Measurements from ENCODE around the gene NEK1. TPM values are rescaled to one million over a fixed set of nuclear protein-coding genes. Genes with fewer than 3 reads are reported as not detected.

Gene NEK1
- total and polyA plus RNA-seq, 2 experiments from 2014 or later, result 9.3 to 19.5 TPM

DNA sequence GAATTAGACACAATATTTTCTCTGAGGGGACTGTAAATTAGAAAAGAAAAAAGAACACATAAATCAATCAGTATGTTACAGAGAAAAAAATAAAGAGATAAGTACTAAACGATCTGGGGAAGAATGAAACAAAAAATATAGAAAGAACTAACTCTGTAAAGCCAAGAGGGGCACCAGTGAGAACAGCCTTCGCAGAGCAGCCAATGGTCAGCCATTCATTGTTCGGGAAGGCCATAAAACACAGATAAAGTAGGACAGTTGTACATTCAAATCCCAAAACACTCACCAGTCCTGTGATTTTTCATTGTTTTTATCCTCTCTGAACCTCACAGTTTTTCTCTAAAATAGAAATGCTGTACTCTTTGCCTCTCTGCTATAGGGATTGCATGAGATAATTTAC is 127.9 kb downstream of the NEK1 start:
- Histone ChIP-seq H3K27ac (ENCODE audit: low read depth) (no peak overlapping the region), H3K9me2 (ENCODE audit: insufficient read depth) (no peaks in the 10 kb centered on the region), H3K4me3 (no peak overlapping the region), H3K4me1 (ENCODE audit: insufficient read depth) (no peaks in the 10 kb centered on the region), H4K20me1 (replicated peaks; ENCODE audit: insufficient read depth) (no peaks in the 10 kb centered on the region), H3K79me2 (replicated peaks; ENCODE audit: insufficient read depth) (no peaks in the 10 kb centered on the region), H2AFZ (no peak overlapping the region), H3F3A (replicated peaks; ENCODE audit: low read depth) (no peaks in the 10 kb centered on the region), H3K36me3 (ENCODE audit: insufficient read depth) (no peaks in the 10 kb centered on the region), H3K27me3 (ENCODE audit: insufficient read depth) (no peaks in the 10 kb centered on the region), H3K4me2 (no peak overlapping the region)
- Mint-ChIP-seq H3K9me3 (no peaks in the 10 kb centered on the region; the same call in 2 of the 3 replicates), H3K4me1 (no peaks in the 10 kb centered on the region), H3K4me3 (no peak overlapping the region), H3K27me3 (ENCODE audit: insufficient read depth, low read depth, poor library complexity) (no peaks in the 10 kb centered on the region), H3K36me3 (ENCODE audit: low read depth) (peaks cover 13% of the 10 kb centered on the region; the same call in 2 of the 3 replicates), H3K27ac (no peak overlapping the region)
- no peak for ATAC-seq
- DNase-seq (ENCODE audit: low spot score), result peak; percentile 7
- TF ChIP-seq, protein P1, sequence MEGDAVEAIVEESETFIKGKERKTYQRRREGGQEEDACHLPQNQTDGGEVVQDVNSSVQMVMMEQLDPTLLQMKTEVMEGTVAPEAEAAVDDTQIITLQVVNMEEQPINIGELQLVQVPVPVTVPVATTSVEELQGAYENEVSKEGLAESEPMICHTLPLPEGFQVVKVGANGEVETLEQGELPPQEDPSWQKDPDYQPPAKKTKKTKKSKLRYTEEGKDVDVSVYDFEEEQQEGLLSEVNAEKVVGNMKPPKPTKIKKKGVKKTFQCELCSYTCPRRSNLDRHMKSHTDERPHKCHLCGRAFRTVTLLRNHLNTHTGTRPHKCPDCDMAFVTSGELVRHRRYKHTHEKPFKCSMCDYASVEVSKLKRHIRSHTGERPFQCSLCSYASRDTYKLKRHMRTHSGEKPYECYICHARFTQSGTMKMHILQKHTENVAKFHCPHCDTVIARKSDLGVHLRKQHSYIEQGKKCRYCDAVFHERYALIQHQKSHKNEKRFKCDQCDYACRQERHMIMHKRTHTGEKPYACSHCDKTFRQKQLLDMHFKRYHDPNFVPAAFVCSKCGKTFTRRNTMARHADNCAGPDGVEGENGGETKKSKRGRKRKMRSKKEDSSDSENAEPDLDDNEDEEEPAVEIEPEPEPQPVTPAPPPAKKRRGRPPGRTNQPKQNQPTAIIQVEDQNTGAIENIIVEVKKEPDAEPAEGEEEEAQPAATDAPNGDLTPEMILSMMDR (conservative IDR thresholded peaks at IDR 0.05; ENCODE audit: low read depth in 2 of 2), result no peak
- no peak for TF ChIP-seq EZH2phosphoT487 (IDR thresholded peaks at IDR 0.05; ENCODE audit: unreplicated experiment)
- no peak for TF ChIP-seq NANOG (IDR thresholded peaks at IDR 0.05; ENCODE audit: borderline replicate concordance)

DNA sequence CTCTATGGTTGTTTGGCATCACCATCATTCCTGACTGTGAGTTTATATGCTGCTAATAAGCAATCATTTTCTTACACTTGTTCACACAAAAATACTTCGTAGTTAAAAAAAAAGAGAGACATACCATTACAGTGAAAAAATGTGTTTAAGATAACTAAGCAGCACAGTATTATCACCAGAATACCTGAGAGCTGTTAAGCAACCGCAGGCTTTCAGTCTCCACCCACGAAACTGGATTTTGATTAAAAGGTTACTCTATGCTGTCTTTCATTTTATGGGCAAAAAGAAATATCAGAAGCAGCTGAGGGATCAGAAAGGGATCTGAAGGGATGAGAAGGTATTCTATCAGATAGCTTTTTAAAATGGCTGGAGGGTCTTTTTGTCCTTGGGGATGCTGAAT is 148.3 kb downstream of the NEK1 start:
- H3F3A ChIP-seq (replicated peaks; ENCODE audit: low read depth), result no peaks in the 10 kb centered on the region
- Mint-ChIP-seq H3K4me3 (no peak overlapping the region), H3K36me3 (ENCODE audit: low read depth) (peaks cover 9% of the 10 kb centered on the region; the same call in 2 of the 3 replicates), H3K27me3 (ENCODE audit: insufficient read depth, low read depth, poor library complexity) (peaks cover 7% of the 10 kb centered on the region), H3K27ac (no peak overlapping the region), H3K9me3 (no peaks in the 10 kb centered on the region), H3K4me1 (no peaks in the 10 kb centered on the region)
- H3K4me3 ChIP-seq, result no peak overlapping the region
- H3K27ac ChIP-seq (ENCODE audit: low read depth), result no peak overlapping the region
- H3K9me2 ChIP-seq (ENCODE audit: insufficient read depth), result no peaks in the 10 kb centered on the region
- DNase-seq (ENCODE audit: low spot score) (no peak), ATAC-seq (no peak)
- no peak overlapping the region for H2AFZ ChIP-seq
- no peaks in the 10 kb centered on the region for H4K20me1 ChIP-seq (replicated peaks; ENCODE audit: insufficient read depth)
- H3K79me2 ChIP-seq (replicated peaks; ENCODE audit: insufficient read depth), result no peaks in the 10 kb centered on the region
- no peaks in the 10 kb centered on the region for H3K36me3 ChIP-seq (ENCODE audit: insufficient read depth)
- no peaks in the 10 kb centered on the region for H3K27me3 ChIP-seq (ENCODE audit: insufficient read depth)
- no peak overlapping the region for H3K4me2 ChIP-seq
- no peaks in the 10 kb centered on the region for H3K4me1 ChIP-seq (ENCODE audit: insufficient read depth)
- TF ChIP-seq ZNF331 (CRISPR knock-in tag; IDR thresholded peaks at IDR 0.05; ENCODE audit: low read depth) (no peak), JUNB (IDR thresholded peaks at IDR 0.05; ENCODE audit: unreplicated experiment) (no peak)

DNA sequence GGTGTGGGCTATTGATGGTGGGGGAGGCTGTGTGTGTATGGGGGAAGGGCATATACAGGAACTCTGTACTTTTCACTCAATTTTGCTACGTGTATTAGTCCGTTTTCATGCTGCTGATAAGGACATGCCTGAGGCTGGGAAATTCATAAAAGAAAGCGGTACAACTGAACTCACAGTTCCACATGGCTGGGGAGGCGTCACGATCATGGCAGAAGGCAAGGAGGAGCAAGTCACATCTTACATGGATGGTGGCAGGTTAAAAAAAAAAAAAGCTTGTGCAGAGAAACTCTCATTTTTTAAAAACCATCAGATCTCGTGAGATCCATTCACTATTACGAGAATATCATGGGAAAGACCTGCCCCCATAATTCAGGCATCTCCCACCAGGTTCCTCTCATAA is 152.3 kb downstream of the NEK1 start:
- no peak overlapping the region for H3K27ac Mint-ChIP-seq
- Histone ChIP-seq H2AFZ (no peak overlapping the region), H3K27ac (ENCODE audit: low read depth) (no peak overlapping the region), H3K4me2 (no peak overlapping the region), H3K4me3 (no peak overlapping the region), H4K20me1 (replicated peaks; ENCODE audit: insufficient read depth) (no peaks in the 10 kb centered on the region), H3F3A (replicated peaks; ENCODE audit: low read depth) (no peaks in the 10 kb centered on the region), H3K27me3 (ENCODE audit: insufficient read depth) (no peaks in the 10 kb centered on the region), H3K9me2 (ENCODE audit: insufficient read depth) (no peaks in the 10 kb centered on the region), H3K36me3 (ENCODE audit: insufficient read depth) (no peaks in the 10 kb centered on the region), H3K79me2 (replicated peaks; ENCODE audit: insufficient read depth) (no peaks in the 10 kb centered on the region), H3K4me1 (ENCODE audit: insufficient read depth) (no peaks in the 10 kb centered on the region)
- H3K27me3 Mint-ChIP-seq (ENCODE audit: insufficient read depth, low read depth, poor library complexity), result peaks cover 4% of the 10 kb centered on the region
- H3K9me3 Mint-ChIP-seq, result peaks cover 2% of the 10 kb centered on the region; the same call in 2 of the 3 replicates
- TF ChIP-seq ZNF114 (CRISPR knock-in tag; IDR thresholded peaks at IDR 0.05) (no peak), ZNF331 (CRISPR knock-in tag; IDR thresholded peaks at IDR 0.05; ENCODE audit: low read depth) (no peak), EZH2 (IDR thresholded peaks at IDR 0.05; ENCODE audit: low read depth, unreplicated experiment) (no peak), NANOG (IDR thresholded peaks at IDR 0.05; ENCODE audit: borderline replicate concordance) (no peak)
- H3K36me3 Mint-ChIP-seq (ENCODE audit: low read depth), result peaks cover 12% of the 10 kb centered on the region; the same call in 2 of the 3 replicates
- no peaks in the 10 kb centered on the region for H3K4me1 Mint-ChIP-seq
- no peak overlapping the region for H3K4me3 Mint-ChIP-seq
- DNase-seq (ENCODE audit: low spot score), result no peak
- ATAC-seq, result no peak
